Right atrium auricular region (tissue), 2 donors: Measurements from ENCODE around the gene TSTD1. TPM values are rescaled to one million over a fixed set of nuclear protein-coding genes. Genes with fewer than 3 reads are reported as not detected.
"Not testable (repeated sequence)": the region's sequence is repeated elsewhere in the genome, so short reads cannot be mapped to it uniquely, and the experiment has no call there.

ENCODE experiments used
- DNase-seq: peaks from one replicate; pipeline ENCODE4 v3.0.0-alpha.2; 2019; ENCODE audit warnings: low spot score
- H3K27ac ChIP-seq, 2 donors: fragments of 200-600 bp; sonication (generic); 1 replicate in 1 of 2; 2 replicates in 1 of 2; pipeline ENCODE4 v1.5.1; 2016 to 2019
- H3K27me3 ChIP-seq, 2 donors: fragments of 200-600 bp; sonication (generic); one replicate each; pipeline versions ENCODE4 v1.5.1 to v1.6.0; 2017 to 2019
- H3K36me3 ChIP-seq: fragments of 200-600 bp; sonication (generic); one replicate; pipeline ENCODE4 v1.5.1; 2016
- H3K4me1 ChIP-seq, 2 donors: fragments of 200-600 bp; sonication (generic); one replicate each; pipeline versions ENCODE4 v1.5.1 to v1.6.0; 2017 to 2019
- H3K4me3 ChIP-seq, 2 donors: fragments of 200-600 bp; sonication (generic); 1 replicate in 1 of 2; 2 replicates in 1 of 2; pipeline ENCODE4 v1.5.1; 2017 to 2019; ENCODE audit warnings: mild to moderate bottlenecking in 1 of 2, moderate library complexity in 1 of 2
- H3K9me3 ChIP-seq, 2 donors: fragments of 200-600 bp; sonication (generic); one replicate each; pipeline ENCODE4 v1.5.1; 2019
- CTCF ChIP-seq, 2 donors: fragments of 200-600 bp; sonication (generic); IDR thresholded peaks; one replicate each; pipeline ENCODE4 v1.5.1; 2019; ENCODE audit warnings: antibody characterized with exemption in 2 of 2
- total RNA-seq, 2 donors: library from RNA; depleted of rRNA; stranded (reverse); fragments of >200 nt; gene quantifications; one replicate each; pipeline ENCODE4 v1.1.0, GENCODE V29; 2016

Gene TSTD1
- total RNA-seq, 2 donors from 2014 or later: 95.0 to 118 TPM

GRCh38 chr1:161066694-161067093, 27.9 kb upstream of the TSTD1 start:
- H3K4me3 ChIP-seq: no peak overlapping the region
- H3K27ac ChIP-seq: no peak overlapping the region
- H3K4me1 ChIP-seq: no peaks in the 10 kb centered on the region
- no peaks in the 10 kb centered on the region for H3K36me3 ChIP-seq
- H3K9me3 ChIP-seq: no peaks in the 10 kb centered on the region
- no peak for DNase-seq
- H3K27me3 ChIP-seq: no peaks in the 10 kb centered on the region
- no peak for TF ChIP-seq CTCF (IDR thresholded peaks at IDR 0.05)

GRCh38 chr1:161065681-161066080, 26.9 kb upstream of the TSTD1 start:
- not testable (repeated sequence) for H3K27me3 ChIP-seq, H3K9me3 ChIP-seq, H3K27ac ChIP-seq, DNase-seq, H3K36me3 ChIP-seq, H3K4me1 ChIP-seq, H3K4me3 ChIP-seq

GRCh38 chr1:161063936-161064335, 25.2 kb upstream of the TSTD1 start:
- not testable (repeated sequence) for H3K27ac ChIP-seq, H3K4me3 ChIP-seq, H3K4me1 ChIP-seq, H3K36me3 ChIP-seq, DNase-seq, H3K27me3 ChIP-seq, H3K9me3 ChIP-seq

GRCh38 chr1:161061419-161061818, 22.7 kb upstream of the TSTD1 start:
- Histone ChIP-seq H3K27ac (no peak overlapping the region), H3K4me3 (no peak overlapping the region), H3K9me3 (no peaks in the 10 kb centered on the region), H3K27me3 (no peaks in the 10 kb centered on the region), H3K36me3 (no peaks in the 10 kb centered on the region), H3K4me1 (no peaks in the 10 kb centered on the region)
- TF ChIP-seq CTCF (IDR thresholded peaks at IDR 0.05): no peak
- DNase-seq: no peak

GRCh38 chr1:161059293-161059692, 20.5 kb upstream of the TSTD1 start:
- Histone ChIP-seq H3K9me3 (no peaks in the 10 kb centered on the region), H3K27ac (no peak overlapping the region), H3K4me3 (no peak overlapping the region), H3K27me3 (no peaks in the 10 kb centered on the region), H3K36me3 (no peaks in the 10 kb centered on the region), H3K4me1 (no peaks in the 10 kb centered on the region)
- no peak for DNase-seq
- TF ChIP-seq CTCF (IDR thresholded peaks at IDR 0.05): no peak

GRCh38 chr1:161054805-161055204, 16.0 kb upstream of the TSTD1 start:
- TF ChIP-seq CTCF (IDR thresholded peaks at IDR 0.05): no peak
- Histone ChIP-seq H3K9me3 (no peaks in the 10 kb centered on the region), H3K36me3 (no peaks in the 10 kb centered on the region), H3K4me3 (no peak overlapping the region), H3K4me1 (no peaks in the 10 kb centered on the region), H3K27me3 (no peaks in the 10 kb centered on the region), H3K27ac (no peak overlapping the region)
- no peak for DNase-seq

GRCh38 chr1:161054232-161054631, 15.5 kb upstream of the TSTD1 start:
- Histone ChIP-seq H3K27ac (no peak overlapping the region), H3K9me3 (no peaks in the 10 kb centered on the region), H3K4me1 (no peaks in the 10 kb centered on the region), H3K36me3 (no peaks in the 10 kb centered on the region), H3K4me3 (no peak overlapping the region), H3K27me3 (no peaks in the 10 kb centered on the region)
- no peak for TF ChIP-seq CTCF (IDR thresholded peaks at IDR 0.05)
- no peak for DNase-seq
